ENCODE results near the gene PNCK. TPM values are rescaled to one million over a fixed set of nuclear protein-coding genes. Genes with fewer than 3 reads are reported as not detected.

The PNCK gene
- total RNA-seq, 1 experiment from 2014 or later, result 26.8 TPM

GRCh38 chrX:153706799-153707198 is 33.2 kb upstream of the PNCK start:
- H4K20me1 ChIP-seq (ENCODE audit: control insufficient read depth, insufficient read depth, insufficient read length), result no peaks in the 10 kb centered on the region
- H3K9me3 ChIP-seq (ENCODE audit: control insufficient read depth, low read depth, low read length), result peaks cover 11% of the 10 kb centered on the region
- Mint-ChIP-seq H3K4me1 (peaks cover 3 to 6% of the 10 kb centered on the region in 2 experiments; a peak in 3 of 4 replicates), H3K27me3 (ENCODE audit: low read depth) (no peaks in the 10 kb centered on the region), H3K27ac (peak overlapping the region; percentile 70 to 89 (median 70); a peak in 3 of 7 replicates), H3K4me3 (no peak overlapping the region), H3K36me3 (ENCODE audit: insufficient read depth in 1 of 3, low read depth in 3 of 3) (peaks cover 33 to 70% (median 60%) of the 10 kb centered on the region in 3 experiments), H3K9me3 (peaks cover 72 to 85% of the 10 kb centered on the region in 2 experiments)
- no peaks in the 10 kb centered on the region for H3K79me1 ChIP-seq (ENCODE audit: insufficient read depth, low read depth, low read length, poor library complexity, severe bottlenecking)
- H3K23me2 ChIP-seq (ENCODE audit: insufficient read length, low read depth, low read length, poor library complexity, severe bottlenecking), result no peaks in the 10 kb centered on the region
- DNase-seq, result no peak
- H3K4ac ChIP-seq (ENCODE audit: low read depth, low read length), result no peak overlapping the region
- H3K14ac ChIP-seq (ENCODE audit: insufficient read depth, low read length), result no peak overlapping the region
- no peak overlapping the region for H2BK15ac ChIP-seq (ENCODE audit: low read depth, low read length)
- no peak overlapping the region for H4K8ac ChIP-seq (replicated peaks; ENCODE audit: insufficient read length, low read depth, low read length)
- no peak overlapping the region for H3K18ac ChIP-seq (ENCODE audit: insufficient read length, low read depth, low read length)
- H3K56ac ChIP-seq (ENCODE audit: insufficient read length, low read depth, low read length), result no peak overlapping the region
- H4K91ac ChIP-seq (ENCODE audit: insufficient read length, low read depth, low read length), result no peak overlapping the region
- TF ChIP-seq, protein P1, sequence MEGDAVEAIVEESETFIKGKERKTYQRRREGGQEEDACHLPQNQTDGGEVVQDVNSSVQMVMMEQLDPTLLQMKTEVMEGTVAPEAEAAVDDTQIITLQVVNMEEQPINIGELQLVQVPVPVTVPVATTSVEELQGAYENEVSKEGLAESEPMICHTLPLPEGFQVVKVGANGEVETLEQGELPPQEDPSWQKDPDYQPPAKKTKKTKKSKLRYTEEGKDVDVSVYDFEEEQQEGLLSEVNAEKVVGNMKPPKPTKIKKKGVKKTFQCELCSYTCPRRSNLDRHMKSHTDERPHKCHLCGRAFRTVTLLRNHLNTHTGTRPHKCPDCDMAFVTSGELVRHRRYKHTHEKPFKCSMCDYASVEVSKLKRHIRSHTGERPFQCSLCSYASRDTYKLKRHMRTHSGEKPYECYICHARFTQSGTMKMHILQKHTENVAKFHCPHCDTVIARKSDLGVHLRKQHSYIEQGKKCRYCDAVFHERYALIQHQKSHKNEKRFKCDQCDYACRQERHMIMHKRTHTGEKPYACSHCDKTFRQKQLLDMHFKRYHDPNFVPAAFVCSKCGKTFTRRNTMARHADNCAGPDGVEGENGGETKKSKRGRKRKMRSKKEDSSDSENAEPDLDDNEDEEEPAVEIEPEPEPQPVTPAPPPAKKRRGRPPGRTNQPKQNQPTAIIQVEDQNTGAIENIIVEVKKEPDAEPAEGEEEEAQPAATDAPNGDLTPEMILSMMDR (conservative IDR thresholded peaks at IDR 0.05), result no peak
- no peaks in the 10 kb centered on the region for H3K79me2 ChIP-seq (ENCODE audit: insufficient read depth, low read length)
- no peak overlapping the region for H3K23ac ChIP-seq (ENCODE audit: insufficient read length, low read depth, low read length)
- no peaks in the 10 kb centered on the region for H3K27me3 ChIP-seq (ENCODE audit: insufficient read depth, low read length)
- H4K5ac ChIP-seq (ENCODE audit: insufficient read length, low read depth, low read length), result no peak overlapping the region
- H2BK120ac ChIP-seq (ENCODE audit: low read depth, low read length, poor library complexity, severe bottlenecking), result no peak overlapping the region
- H3K4me1 ChIP-seq (ENCODE audit: insufficient read depth, low read length), result no peaks in the 10 kb centered on the region
- no CpG with 5 or more reads among the region's 9 CpGs for WGBS (ENCODE audit: extremely low coverage, insufficient read length, low lambda C conversion rate)
- no peak overlapping the region for H2AFZ ChIP-seq (ENCODE audit: low read length)
- H3K4me2 ChIP-seq (ENCODE audit: insufficient read depth, insufficient read length, low read length), result no peak overlapping the region
- H2AK5ac ChIP-seq (ENCODE audit: insufficient read length, low read length), result no peak overlapping the region
- no peak overlapping the region for H3T11ph ChIP-seq (ENCODE audit: low read length)
- H2BK5ac ChIP-seq (ENCODE audit: insufficient read length, low read length), result no peak overlapping the region
- H2BK20ac ChIP-seq (ENCODE audit: low read depth, low read length, poor library complexity, severe bottlenecking), result no peak overlapping the region
- H2BK12ac ChIP-seq (ENCODE audit: insufficient read length, low read depth, low read length), result no peak overlapping the region
- H3K27ac ChIP-seq (ENCODE audit: insufficient read length, low read depth, low read length), result no peak overlapping the region
- no peak overlapping the region for H3K9ac ChIP-seq (ENCODE audit: extremely low read depth, insufficient read length, low read length)
